Measurements from ENCODE around the gene KIAA0930. TPM values are rescaled to one million over a fixed set of nuclear protein-coding genes. Genes with fewer than 3 reads are reported as not detected.

Gene KIAA0930
- 30.2 and 55.8 TPM in 2 replicates for total RNA-seq

DNA sequence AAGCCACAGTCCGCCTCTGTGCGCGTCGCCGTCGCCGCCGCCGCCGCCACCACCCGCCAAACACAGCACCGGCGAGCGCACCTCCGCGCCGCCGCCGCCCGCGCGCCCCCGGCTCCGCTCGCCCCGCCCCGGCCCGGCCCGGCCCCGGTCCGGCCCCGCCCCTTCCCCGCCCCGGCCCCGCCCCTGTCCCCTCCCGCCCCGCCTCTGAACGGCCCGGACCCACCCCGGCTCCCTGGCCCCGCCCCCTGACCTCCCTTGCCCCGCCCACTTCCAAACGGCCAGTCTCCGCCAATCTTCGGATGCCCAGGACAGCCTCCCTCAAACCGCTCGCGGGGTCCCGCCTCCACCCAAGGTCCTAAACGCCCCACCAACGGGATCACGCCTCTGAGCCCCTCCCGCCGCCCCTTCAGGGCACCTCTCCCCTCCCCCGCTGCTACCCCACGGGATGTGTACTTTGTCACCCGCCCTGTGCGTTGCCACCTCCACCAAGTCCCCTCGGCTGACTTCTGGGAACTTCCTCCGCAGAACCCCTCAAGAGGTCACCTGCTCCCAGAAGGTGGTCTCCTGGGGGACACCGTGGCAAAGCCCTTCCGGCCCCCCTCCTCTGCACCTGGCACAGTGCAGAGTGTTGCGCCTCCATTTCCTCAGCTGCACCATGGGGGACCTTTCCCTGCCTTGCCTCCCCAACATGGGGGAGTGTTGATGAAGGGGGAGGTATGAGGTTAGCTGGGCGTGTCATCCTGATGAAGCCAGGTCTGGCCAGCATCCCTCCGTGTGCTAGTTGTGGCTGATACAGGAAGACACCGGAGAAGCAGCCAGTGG is at the start of gene KIAA0930:
Gene KIAA0930 (minus strand): TSS at position 85 of the 822 bp plus-strand sequence. CDS start 191 bp downstream, outside the sequence.

DNA sequence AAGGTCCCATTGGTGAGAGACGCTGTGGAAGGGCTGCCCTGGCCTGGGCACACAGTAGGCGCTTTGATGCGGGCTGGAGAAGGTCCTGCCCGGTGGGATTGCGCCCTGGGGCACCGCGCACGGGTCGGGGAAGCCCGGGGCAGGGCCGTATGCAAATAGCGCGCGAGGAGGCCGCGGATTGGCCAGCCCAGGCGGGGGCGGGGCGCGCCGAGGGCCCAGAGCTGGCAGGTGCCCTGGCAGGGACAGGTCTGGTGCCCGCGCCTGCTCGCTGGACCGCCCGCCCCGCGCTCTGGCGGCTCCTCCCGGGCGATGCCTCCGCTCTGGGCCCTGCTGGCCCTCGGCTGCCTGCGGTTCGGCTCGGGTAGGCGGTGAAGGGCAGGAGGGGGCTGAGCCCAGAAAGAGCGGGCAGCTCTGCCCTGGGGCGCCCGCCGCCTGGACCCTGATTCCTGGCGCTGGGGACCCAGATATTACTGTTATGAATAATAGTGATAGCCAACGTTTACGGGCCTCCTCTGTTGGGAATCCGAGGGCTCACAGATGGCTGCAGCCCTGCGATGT is 44.1 kb upstream of the KIAA0930 start, which contains the start of gene UPK3A:
Gene UPK3A (plus strand): TSS at position 245 of the 558 bp plus-strand sequence. CDS start 65 bp downstream, at position 310.

DNA sequence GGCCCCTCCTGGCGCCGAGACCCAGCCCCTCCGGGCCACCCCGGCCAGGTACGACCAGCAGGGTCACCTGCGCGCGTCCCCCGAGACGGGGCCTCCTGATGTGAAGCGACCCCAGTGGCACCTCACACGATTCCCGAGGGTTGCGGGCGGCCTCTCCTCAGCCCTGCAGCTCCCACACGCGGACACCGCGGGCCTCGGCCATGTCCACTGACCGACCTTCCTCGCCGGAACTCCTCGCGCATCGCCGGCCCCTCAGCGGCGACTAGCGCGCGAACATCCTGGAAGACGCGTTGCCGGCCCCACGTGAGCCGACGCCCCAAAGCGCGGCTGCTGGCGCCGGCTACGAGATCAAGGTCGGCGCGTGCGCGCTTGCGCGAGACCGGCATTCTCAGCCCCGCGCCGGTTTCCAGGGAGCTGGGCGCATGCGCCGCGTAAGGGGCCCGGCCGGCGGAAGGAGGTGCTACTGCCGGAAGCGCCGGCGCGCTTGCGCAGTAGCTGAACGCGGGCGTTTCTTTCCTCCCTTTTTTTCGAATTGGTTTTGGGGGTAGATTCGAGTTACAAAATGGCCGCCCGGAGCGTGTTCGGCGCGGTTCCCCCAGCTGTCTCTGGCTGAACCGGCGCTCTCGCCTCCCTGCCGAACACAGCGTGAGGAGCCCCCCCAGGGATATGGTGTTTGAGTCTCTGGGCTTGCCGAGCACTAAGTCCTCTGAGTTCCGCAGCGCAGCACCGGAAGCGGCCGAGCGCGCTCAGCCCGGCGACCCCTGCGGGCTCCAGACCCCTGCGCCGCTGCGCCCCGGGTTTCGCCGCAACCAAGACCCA is 77.0 kb downstream of the KIAA0930 start, which contains the start of gene NUP50:
Gene NUP50 (plus strand): TSS at position 475 of the 819 bp plus-strand sequence. CDS start 4,253 bp downstream, outside the sequence.

Small RNA genes within 50 kb of the gene (small RNA-seq; reads per million reads assigned to genes)
- gene MIR1249 (ENCODE audit: low replicate concordance) = 0.20 reads per million

Other genes starting within 250 kb of the KIAA0930 start
- gene PHF21B, start 230.9 kb downstream of the KIAA0930 start, total RNA-seq = not detected in 2 replicates
- 45.7 and 56.3 TPM in 2 replicates for gene NUP50, start 77.0 kb downstream of the KIAA0930 start, total RNA-seq
- not detected in 2 replicates for gene UPK3A, start 44.1 kb upstream of the KIAA0930 start, total RNA-seq
- 14.5 and 23.4 TPM in 2 replicates for gene FAM118A, start 69.0 kb upstream of the KIAA0930 start, total RNA-seq
- not detected in 2 replicates for gene SMC1B, start 172.7 kb upstream of the KIAA0930 start, total RNA-seq
- gene RIBC2, start 172.8 kb upstream of the KIAA0930 start, total RNA-seq = 0.44 and 3.1 TPM in 2 replicates